Gastrocnemius medialis (tissue), 4 donors: ENCODE data around the gene LARP1. TPM values are rescaled to one million over a fixed set of nuclear protein-coding genes. Genes with fewer than 3 reads are reported as not detected.

Experiments
- ATAC-seq, 2 donors: fragments of 150-250 bp; one replicate each; pipeline ENCODE4 v1.9.1; 2016
- DNase-seq, 2 donors: peaks; one replicate each; pipeline ENCODE4 v3.0.0-alpha.2; 2019
- H3K27ac ChIP-seq, 4 donors: fragments of 200-600 bp; sonication (generic); 1 replicate in 1 of 4; 2 replicates in 3 of 4; pipeline ENCODE4 v1.5.1; 2016 to 2018; ENCODE audit warnings: mild to moderate bottlenecking in 2 of 4, moderate library complexity in 1 of 4
- H3K27me3 ChIP-seq, 3 donors: fragments of 200-600 bp; sonication (generic) in 2 of 3; 1 replicate in 1 of 3; 2 replicates in 2 of 3; pipeline versions ENCODE4 v1.5.1 to v1.6.0; 2016 to 2019; ENCODE audit warnings: mild to moderate bottlenecking in 1 of 3, moderate library complexity in 1 of 3
- H3K36me3 ChIP-seq, 2 donors: fragments of 200-600 bp; sonication (generic) in 1 of 2; one replicate each; pipeline ENCODE4 v1.5.1; 2017 to 2018
- H3K4me1 ChIP-seq, 2 donors: fragments of 200-600 bp; sonication (generic) in 1 of 2; one replicate each; pipeline ENCODE4 v1.5.1; 2016 to 2017; ENCODE audit warnings: mild to moderate bottlenecking in 2 of 2
- H3K4me3 ChIP-seq, 4 donors: fragments of 200-600 bp; sonication (generic) in 3 of 4; 1 replicate in 1 of 4; 2 replicates in 3 of 4; pipeline ENCODE4 v1.5.1; 2016 to 2019; ENCODE audit warnings: mild to moderate bottlenecking in 2 of 4
- H3K9me3 ChIP-seq, 3 donors: fragments of 200-600 bp; sonication (generic) in 2 of 3; 1 replicate in 1 of 3; 2 replicates in 2 of 3; pipeline ENCODE4 v1.5.1; 2016 to 2019
- POLR2A ChIP-seq, 2 donors: fragments of 450-650 bp; IDR thresholded peaks; one replicate each; pipeline ENCODE4 v1.6.1; 2017; ENCODE audit warnings: antibody characterized with exemption in 2 of 2, mild to moderate bottlenecking in 2 of 2, moderate library complexity in 2 of 2
- in situ Hi-C, 4 donors: fragments of 200-750 bp; cut with MboI; loops; one replicate each; pipeline versions ENCODE4 v1.15.0 to v1.8.0; 2017; ENCODE audit warnings: low sequenced_read_pairs in 4 of 4
- intact Hi-C: fragments of 100-400 bp; cut with DNase I; formaldehyde crosslinking; loops from one replicate; pipeline ENCODE4 v1.15.1; 2023; ENCODE audit warnings: low total_unique reads
- total RNA-seq, 4 donors: library from RNA; depleted of rRNA; stranded (reverse); fragments of >200 nt; gene quantifications; one replicate each; pipeline versions ENCODE4 v1.1.0 to v1.2.3, GENCODE V29; 2016
- TF ChIP-seq, protein P1 (sequence below), 5 experiments: fragments of 450-650 bp in 3 of 5; fragments of 200-600 bp in 2 of 5; sonication (generic) in 2 of 5; IDR thresholded peaks in 4 of 5; conservative IDR thresholded peaks in 1 of 5; 1 replicate in 4 of 5; 2 replicates in 1 of 5; pipeline ENCODE4 v1.5.1; 2016 to 2019; ENCODE audit warnings: antibody characterized with exemption in 5 of 5, mild to moderate bottlenecking in 3 of 5, moderate library complexity in 3 of 5

LARP1 gene
- total RNA-seq, 4 donors from 2014 or later = 77.8 to 125 (median 119) TPM

DNA sequence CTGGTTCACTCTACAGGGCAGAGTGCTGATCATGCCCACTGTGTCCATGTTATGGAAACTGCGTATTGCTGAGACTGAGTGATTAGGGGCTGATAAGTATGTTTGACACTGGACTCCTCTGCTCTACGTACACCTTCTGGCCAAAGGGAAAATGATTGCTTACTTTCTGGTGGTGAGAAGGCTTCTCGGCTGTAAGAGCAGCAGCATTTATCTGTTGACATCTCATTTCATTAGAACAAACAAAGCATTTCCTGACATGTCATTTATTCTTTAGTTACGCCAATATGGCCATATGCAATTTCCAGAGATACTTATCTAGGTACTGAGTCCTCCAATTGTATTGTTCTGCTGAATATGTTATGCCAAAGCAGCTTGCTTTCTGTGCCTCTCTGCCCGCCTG, 89.6 kb downstream of the LARP1 start:
- peaks cover 11 to 12% of the 10 kb centered on the region in 2 donors for H3K4me1 ChIP-seq
- no peak overlapping the region for H3K27ac ChIP-seq
- ATAC-seq (no peak), DNase-seq (no peak)
- TF ChIP-seq POLR2A (IDR thresholded peaks at IDR 0.05) = no peak
- TF ChIP-seq, protein P1, sequence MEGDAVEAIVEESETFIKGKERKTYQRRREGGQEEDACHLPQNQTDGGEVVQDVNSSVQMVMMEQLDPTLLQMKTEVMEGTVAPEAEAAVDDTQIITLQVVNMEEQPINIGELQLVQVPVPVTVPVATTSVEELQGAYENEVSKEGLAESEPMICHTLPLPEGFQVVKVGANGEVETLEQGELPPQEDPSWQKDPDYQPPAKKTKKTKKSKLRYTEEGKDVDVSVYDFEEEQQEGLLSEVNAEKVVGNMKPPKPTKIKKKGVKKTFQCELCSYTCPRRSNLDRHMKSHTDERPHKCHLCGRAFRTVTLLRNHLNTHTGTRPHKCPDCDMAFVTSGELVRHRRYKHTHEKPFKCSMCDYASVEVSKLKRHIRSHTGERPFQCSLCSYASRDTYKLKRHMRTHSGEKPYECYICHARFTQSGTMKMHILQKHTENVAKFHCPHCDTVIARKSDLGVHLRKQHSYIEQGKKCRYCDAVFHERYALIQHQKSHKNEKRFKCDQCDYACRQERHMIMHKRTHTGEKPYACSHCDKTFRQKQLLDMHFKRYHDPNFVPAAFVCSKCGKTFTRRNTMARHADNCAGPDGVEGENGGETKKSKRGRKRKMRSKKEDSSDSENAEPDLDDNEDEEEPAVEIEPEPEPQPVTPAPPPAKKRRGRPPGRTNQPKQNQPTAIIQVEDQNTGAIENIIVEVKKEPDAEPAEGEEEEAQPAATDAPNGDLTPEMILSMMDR (IDR thresholded peaks at IDR 0.05 in 4 of 5, conservative IDR thresholded peaks at IDR 0.05 in 1 of 5) = no peak
- no peaks in the 10 kb centered on the region for H3K36me3 ChIP-seq
- no peak overlapping the region for H3K4me3 ChIP-seq
- H3K27me3 ChIP-seq = no peaks in the 10 kb centered on the region
- in situ Hi-C loops (no loop called here), intact Hi-C loops (no loop called here)
- H3K9me3 ChIP-seq = no peaks in the 10 kb centered on the region

DNA sequence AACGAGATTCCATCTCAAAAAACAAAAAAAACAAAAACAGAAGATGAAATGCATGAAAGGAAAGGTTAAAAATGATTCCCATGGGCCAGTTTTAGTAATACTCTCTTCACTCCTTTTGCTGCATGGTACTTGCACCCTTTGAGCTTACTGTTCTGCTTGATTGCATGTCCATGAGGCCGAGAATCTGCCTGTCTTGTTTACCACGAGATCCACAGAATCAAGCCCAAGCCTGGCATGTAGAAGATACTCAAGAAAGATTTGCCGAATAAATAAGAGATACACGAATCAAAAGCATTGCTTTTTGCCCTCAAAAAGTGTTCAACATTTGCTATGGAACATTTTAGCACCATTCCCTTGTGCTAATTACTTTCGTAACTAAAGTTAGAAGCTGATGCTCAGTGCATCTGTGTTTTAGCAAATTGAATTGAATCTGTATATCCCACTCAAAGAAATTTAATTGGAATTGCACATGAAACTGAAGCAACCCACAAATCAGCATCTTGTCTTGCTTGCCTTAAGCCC, 94.1 kb downstream of the LARP1 start:
- H3K36me3 ChIP-seq = no peaks in the 10 kb centered on the region
- in situ Hi-C loops = no loop called here
- no peak for DNase-seq
- peaks cover 26 to 27% of the 10 kb centered on the region in 2 donors for H3K4me1 ChIP-seq
- H3K27me3 ChIP-seq = no peaks in the 10 kb centered on the region
- H3K27ac ChIP-seq = peak overlapping the region; percentile 61 to 84 (median 77)
- intact Hi-C loops = no loop called here
- peak overlapping the region; percentile 47 to 65 (median 56) for H3K4me3 ChIP-seq
- no peak for TF ChIP-seq POLR2A (IDR thresholded peaks at IDR 0.05)
- TF ChIP-seq, protein P1 (IDR thresholded peaks at IDR 0.05 in 4 of 5, conservative IDR thresholded peaks at IDR 0.05 in 1 of 5) = no peak
- ATAC-seq = no peak
- H3K9me3 ChIP-seq = no peaks in the 10 kb centered on the region

DNA sequence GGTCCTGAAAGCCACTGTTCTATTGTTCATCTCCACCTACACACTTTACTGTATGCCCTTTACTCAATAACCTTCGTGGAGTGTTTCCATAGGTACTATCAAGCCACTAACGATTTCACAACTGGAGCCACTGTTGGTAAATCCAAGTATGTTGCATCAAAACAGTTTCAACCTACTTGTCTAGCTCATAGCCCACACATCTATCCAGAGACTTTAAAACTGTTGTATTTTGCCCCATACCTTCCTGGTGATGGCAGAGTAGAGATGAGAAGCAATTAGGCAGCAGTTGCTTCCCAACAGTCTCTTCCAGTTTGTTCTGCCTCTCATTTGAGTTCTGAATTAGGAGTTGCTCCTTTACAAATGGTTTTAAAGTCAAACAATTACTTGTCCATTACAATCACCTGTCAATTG, 94.6 kb downstream of the LARP1 start:
- Histone ChIP-seq H3K27me3 (no peaks in the 10 kb centered on the region), H3K4me1 (peaks cover 26 to 27% of the 10 kb centered on the region in 2 donors), H3K4me3 (peak overlapping the region; percentile 47 to 65 (median 56)), H3K27ac (peak overlapping the region; percentile 61 to 84 (median 77)), H3K36me3 (no peaks in the 10 kb centered on the region), H3K9me3 (no peaks in the 10 kb centered on the region)
- DNase-seq = no peak
- peak; percentile 31 to 40 for ATAC-seq
- intact Hi-C loops (loop anchor here (1.0 to 10.0 kb wide), 2 partner anchors 66 to 1745 kb away; no protein-coding TSS in a partner anchor), in situ Hi-C loops (no loop called here)
- TF ChIP-seq, protein P1 (IDR thresholded peaks at IDR 0.05 in 4 of 5, conservative IDR thresholded peaks at IDR 0.05 in 1 of 5) = no peak
- no peak for TF ChIP-seq POLR2A (IDR thresholded peaks at IDR 0.05)

DNA sequence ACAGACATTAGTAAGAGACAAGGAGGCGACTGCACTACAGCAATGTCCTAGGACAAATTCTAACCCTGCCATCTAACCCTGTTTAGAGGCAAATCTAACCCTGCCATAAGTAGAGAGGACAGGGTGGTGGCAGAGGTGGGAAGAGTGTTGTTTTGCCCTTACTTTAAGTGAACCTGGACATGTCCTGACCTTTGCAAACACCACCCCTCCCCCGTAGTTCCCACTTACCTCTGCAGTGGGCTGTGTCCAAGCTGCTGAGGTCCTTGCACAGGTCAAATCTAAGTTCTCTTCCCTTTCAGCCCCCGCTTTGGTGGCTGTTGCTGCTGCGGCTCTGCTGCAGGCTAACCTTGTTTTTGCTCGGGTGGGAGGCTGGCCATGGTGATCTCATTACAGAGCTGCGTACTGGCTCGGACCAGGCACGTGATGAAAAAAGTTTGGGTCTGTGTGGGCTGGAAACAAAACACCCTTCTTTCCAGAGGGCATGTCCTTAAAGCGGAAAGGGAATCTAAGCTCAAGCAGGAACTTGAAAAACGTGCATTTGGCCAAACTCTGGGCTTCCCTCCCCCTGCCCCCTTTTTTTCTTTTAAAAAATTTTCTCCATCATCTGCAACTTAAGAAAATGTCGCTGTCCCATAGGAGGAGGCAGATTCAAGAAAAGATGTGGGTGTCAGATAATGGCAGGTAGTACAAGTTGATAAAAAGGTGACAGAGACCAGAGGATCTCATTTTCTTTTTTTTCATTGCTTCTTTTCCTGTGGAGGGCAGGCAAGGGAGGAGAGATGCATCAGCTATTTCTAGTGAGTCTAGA, 95.3 kb downstream of the LARP1 start, which contains the start of gene FAXDC2:
FAXDC2 (minus strand) TSS at position 349 of the 808 bp plus-strand sequence. CDS start 12,425 bp downstream, outside the sequence.
- in situ Hi-C loops = no loop called here

More for the DNA sequence above, 95.3 kb downstream of the LARP1 start, which contains the start of gene FAXDC2:
- peak; percentile 94 to 97 for ATAC-seq
- intact Hi-C loops = loop anchor here (1.0 to 10.0 kb wide), 2 partner anchors 67 to 1744 kb away; no protein-coding TSS in a partner anchor
- Histone ChIP-seq H3K9me3 (no peaks in the 10 kb centered on the region), H3K36me3 (no peaks in the 10 kb centered on the region), H3K27ac (peak within 1 kb of the TSS; percentile 61 to 84 (median 77)), H3K27me3 (no peaks in the 10 kb centered on the region), H3K4me1 (peaks cover 26 to 27% of the 10 kb centered on the region in 2 donors), H3K4me3 (peak within 1 kb of the TSS; percentile 47 to 65 (median 56))
- DNase-seq = peak; percentile 78 to 79
- peak in 1 of 2 donors; percentile 42 for TF ChIP-seq POLR2A (IDR thresholded peaks at IDR 0.05)
- TF ChIP-seq, protein P1 (IDR thresholded peaks at IDR 0.05 in 4 of 5, conservative IDR thresholded peaks at IDR 0.05 in 1 of 5) = no peak
